Esophagus (tissue), 2 donors: ENCODE results near the gene TMEM8B. TPM values are rescaled to one million over a fixed set of nuclear protein-coding genes. Genes with fewer than 3 reads are reported as not detected.

Experiments
- H3K27ac ChIP-seq, 2 donors: one replicate each; pipeline ENCODE4 v1.5.1; 2013; ENCODE audit warnings: low read depth in 2 of 2, mild to moderate bottlenecking in 2 of 2, inconsistent platforms in 1 of 2, low read length in 1 of 2, moderate library complexity in 1 of 2
- H3K27me3 ChIP-seq, 2 donors: one replicate each; pipeline ENCODE4 v1.6.1; 2013; ENCODE audit warnings: low read length in 2 of 2, control low read depth in 1 of 2, mild to moderate bottlenecking in 1 of 2; ENCODE audit not compliant: insufficient read depth in 2 of 2, control insufficient read depth in 1 of 2
- H3K36me3 ChIP-seq, 2 donors: one replicate each; pipeline ENCODE4 v1.6.1; 2013; ENCODE audit warnings: low read length in 1 of 2; ENCODE audit not compliant: control insufficient read depth in 2 of 2, insufficient read depth in 2 of 2
- H3K4me1 ChIP-seq, 2 donors: one replicate each; pipeline ENCODE4 v1.6.1; 2013; ENCODE audit warnings: low read length in 1 of 2; ENCODE audit not compliant: control insufficient read depth in 2 of 2, insufficient read depth in 2 of 2
- H3K4me3 ChIP-seq, 2 donors: one replicate each; pipeline ENCODE4 v1.5.1; 2013; ENCODE audit warnings: low read length in 2 of 2, mild to moderate bottlenecking in 2 of 2, low read depth in 1 of 2, moderate library complexity in 1 of 2
- H3K9me3 ChIP-seq, 2 donors: one replicate each; pipeline ENCODE4 v1.6.1; 2013; ENCODE audit warnings: mild to moderate bottlenecking in 2 of 2, low read depth in 1 of 2, low read length in 1 of 2, moderate library complexity in 1 of 2; ENCODE audit not compliant: control insufficient read depth in 2 of 2, insufficient read depth in 1 of 2
- WGBS, 2 donors: extraction: QIAGEN DNeasy Blood & Tissue Kit; methylation state at CpG; one replicate each; pipeline ENCODE4 v1.1.7; 2013; 5-methylcytosine and 5-hydroxymethylcytosine counted together
- polyA plus RNA-seq, 2 donors: library from polyadenylated mRNA; stranded (reverse); fragments of 200-250 nt; gene quantifications; one replicate each; pipeline ENCODE4 v1.2.3, GENCODE V29; 2013
- donor health status: healthy with polysubstance abuse.
- donor health status: Bipolar disorder and iron deficiency.

The TMEM8B gene
- polyA plus RNA-seq, 2 donors: 2.2 to 3.0 TPM

GRCh38 chr9:35792826-35793225, 36.2 kb upstream of the TMEM8B start:
- Histone ChIP-seq H3K4me3 (no peak overlapping the region), H3K4me1 (no peaks in the 10 kb centered on the region), H3K27me3 (no peaks in the 10 kb centered on the region), H3K36me3 (no peaks in the 10 kb centered on the region), H3K9me3 (no peaks in the 10 kb centered on the region), H3K27ac (no peak overlapping the region)
- WGBS, 2 donors: 91 to 95% methylated on average over 14 of the region's 14 CpGs

DNA sequence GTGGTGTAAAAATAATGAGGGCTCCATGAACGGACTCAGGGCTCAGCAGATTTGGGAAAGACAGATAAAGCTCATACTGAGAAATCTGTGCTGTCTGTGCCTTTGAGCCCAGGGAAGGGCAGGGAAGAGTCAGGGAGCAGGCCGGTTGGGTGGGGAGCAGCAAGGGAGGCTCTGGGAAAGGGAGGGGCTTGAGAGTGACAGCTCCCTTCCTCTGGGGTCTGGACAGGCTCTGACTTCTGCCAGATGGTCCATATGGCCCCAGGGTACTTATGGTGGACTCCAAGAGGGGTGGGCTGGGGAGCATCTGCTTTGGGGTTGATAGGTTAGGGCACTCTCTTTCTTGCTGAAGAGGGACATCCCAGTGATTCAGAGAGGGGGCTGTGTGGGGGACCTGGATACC, 35.6 kb upstream of the TMEM8B start:
- Histone ChIP-seq H3K9me3 (no peaks in the 10 kb centered on the region), H3K4me3 (no peak overlapping the region), H3K27me3 (no peaks in the 10 kb centered on the region), H3K4me1 (no peaks in the 10 kb centered on the region), H3K36me3 (no peaks in the 10 kb centered on the region), H3K27ac (no peak overlapping the region)
- WGBS, 2 donors: 65 to 82% methylated on average over 2 of the region's 2 CpGs

DNA sequence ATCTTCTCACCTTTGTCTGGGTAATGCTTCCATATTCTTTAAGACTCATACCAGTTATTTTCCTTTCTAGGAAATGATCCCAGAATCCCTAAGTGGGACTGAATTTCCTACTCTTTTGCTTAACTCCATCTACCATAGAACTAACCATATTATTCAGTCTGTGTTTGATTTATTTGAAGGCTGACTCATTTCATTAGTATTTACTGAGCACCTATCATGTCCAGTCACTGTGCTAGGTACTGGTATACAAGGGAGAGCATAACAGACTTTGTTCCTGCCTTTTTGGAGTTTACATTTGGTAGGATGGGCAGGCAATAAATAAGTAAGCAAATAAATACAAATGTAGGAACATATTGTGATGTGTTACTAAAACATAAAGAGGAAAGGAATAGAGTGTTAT, 33.3 kb upstream of the TMEM8B start:
- no peaks in the 10 kb centered on the region for H3K27me3 ChIP-seq
- H3K27ac ChIP-seq: no peak overlapping the region
- H3K36me3 ChIP-seq: peaks cover 0 to under 1% of the 10 kb centered on the region in 2 donors
- no peaks in the 10 kb centered on the region for H3K9me3 ChIP-seq
- H3K4me1 ChIP-seq: no peaks in the 10 kb centered on the region
- no peak overlapping the region for H3K4me3 ChIP-seq

GRCh38 chr9:35797311-35798109, 31.5 kb upstream of the TMEM8B start:
- Histone ChIP-seq H3K27me3 (no peaks in the 10 kb centered on the region), H3K4me1 (no peaks in the 10 kb centered on the region), H3K36me3 (peaks cover 0 to 3% of the 10 kb centered on the region in 2 donors), H3K4me3 (no peak overlapping the region), H3K9me3 (no peaks in the 10 kb centered on the region), H3K27ac (no peak overlapping the region)
- 83 to 85% methylated on average over 6 of the region's 6 CpGs for WGBS, 2 donors

DNA sequence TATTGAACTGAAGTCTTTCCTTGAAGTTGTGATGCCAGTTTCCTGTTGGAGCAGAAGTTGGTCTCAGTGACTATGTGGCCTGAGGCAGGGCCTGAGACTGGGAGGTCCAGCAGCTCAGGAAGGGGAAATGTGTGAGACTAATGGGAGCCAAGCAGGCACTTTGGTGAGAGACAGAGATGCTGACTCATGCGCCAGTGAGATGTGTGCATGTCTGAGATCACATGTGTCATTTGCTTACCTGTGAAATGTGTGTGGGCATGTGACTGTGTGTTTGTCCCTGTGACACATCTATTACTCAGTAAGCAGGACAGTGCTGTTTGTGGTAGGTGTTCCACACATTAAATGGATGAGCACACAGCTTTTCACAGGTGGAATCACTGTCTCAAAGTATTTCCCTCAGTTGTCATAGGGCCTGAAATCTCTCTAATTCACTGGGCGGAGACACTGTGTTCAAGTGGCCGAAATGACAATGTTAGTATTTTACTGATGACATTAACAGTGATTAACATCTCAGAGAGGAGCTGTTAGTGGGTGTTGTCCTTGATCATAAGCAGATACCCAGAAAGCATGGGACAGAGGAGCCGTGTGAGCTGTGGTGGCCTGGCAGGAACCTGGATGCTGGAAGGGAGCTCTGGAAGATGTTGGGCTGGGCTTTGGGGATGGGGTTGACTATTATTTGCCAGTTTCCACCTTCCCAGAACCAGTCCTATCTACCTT, 30.2 kb upstream of the TMEM8B start:
- no peak overlapping the region for H3K4me3 ChIP-seq
- H3K4me1 ChIP-seq: no peaks in the 10 kb centered on the region
- whole genome bisulfite sequencing, 2 donors: 85 to 92% methylated on average over 4 of the region's 4 CpGs
- H3K36me3 ChIP-seq: peaks cover 0 to 3% of the 10 kb centered on the region in 2 donors
- H3K27me3 ChIP-seq: no peaks in the 10 kb centered on the region
- H3K27ac ChIP-seq: peak overlapping the region in 1 of 2 donors; percentile 30
- no peaks in the 10 kb centered on the region for H3K9me3 ChIP-seq

DNA sequence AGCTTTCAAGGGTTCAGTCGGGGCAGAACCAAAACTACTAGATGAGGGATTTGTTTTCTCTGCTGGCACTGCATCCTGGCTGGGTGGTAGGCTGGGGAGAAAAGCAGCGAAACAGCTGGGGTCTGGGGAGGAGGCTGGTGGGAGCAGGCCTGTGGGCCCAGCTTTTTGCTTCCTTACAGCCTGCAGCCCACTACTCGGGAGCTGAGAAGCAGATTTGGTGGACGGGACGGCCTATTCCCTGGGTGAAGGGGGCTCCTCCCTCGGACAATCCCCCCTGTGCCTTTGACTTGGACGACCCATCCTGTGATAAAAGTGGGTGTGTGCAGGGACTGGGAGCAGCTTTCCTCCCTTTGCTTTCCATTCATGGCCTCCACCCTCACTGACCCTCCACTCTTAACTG, 28.5 kb upstream of the TMEM8B start:
- no peak overlapping the region for H3K27ac ChIP-seq
- 85 to 89% methylated on average over 7 of the region's 7 CpGs for WGBS, 2 donors
- no peaks in the 10 kb centered on the region for H3K4me1 ChIP-seq
- peaks cover 0 to 3% of the 10 kb centered on the region in 2 donors for H3K36me3 ChIP-seq
- no peaks in the 10 kb centered on the region for H3K9me3 ChIP-seq
- no peak overlapping the region for H3K4me3 ChIP-seq
- H3K27me3 ChIP-seq: no peaks in the 10 kb centered on the region

DNA sequence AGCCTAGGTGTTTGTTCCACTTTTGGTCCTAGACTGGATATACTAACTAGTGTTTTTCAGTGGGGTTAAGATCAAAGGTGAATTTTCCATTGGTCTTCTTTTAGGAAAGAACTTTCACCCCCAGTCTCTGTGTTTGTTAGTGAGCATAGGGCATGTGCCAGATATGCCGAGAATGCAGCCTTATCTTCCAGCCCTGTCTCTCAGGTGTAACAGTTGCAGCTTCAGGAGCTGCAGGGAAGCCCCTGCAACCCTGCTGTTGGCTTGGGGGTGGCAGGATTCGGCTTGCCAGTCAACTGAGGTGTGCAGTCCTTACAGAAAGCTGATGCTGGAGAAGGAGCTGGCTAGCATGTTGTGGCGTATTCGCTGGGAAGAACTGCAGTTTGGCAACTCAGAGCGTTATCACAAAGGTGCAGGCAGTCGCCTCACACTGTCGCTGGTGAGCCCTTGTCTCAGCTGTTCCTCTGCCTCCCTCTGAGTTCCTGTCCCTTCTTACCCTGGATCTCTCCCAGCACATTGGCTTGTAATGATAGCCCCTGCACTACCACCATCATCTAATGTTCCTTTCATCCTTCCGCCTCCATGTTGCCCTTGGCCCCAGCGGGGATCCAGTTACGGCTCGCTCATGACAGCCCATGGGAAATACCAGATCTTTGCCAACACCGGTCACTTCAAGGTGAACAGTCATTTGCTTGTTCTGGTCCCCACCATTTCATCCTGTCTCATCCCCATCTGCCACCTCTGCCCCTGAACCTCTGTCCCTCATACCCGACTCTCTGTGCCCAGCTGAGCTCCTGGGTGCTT, 27.5 kb upstream of the TMEM8B start:
- Histone ChIP-seq H3K27ac (no peak overlapping the region), H3K4me3 (no peak overlapping the region), H3K36me3 (peaks cover 0 to 7% of the 10 kb centered on the region in 2 donors), H3K4me1 (no peaks in the 10 kb centered on the region), H3K27me3 (no peaks in the 10 kb centered on the region), H3K9me3 (no peaks in the 10 kb centered on the region)
- WGBS, 2 donors: 88 to 90% methylated on average over 13 of the region's 13 CpGs

DNA sequence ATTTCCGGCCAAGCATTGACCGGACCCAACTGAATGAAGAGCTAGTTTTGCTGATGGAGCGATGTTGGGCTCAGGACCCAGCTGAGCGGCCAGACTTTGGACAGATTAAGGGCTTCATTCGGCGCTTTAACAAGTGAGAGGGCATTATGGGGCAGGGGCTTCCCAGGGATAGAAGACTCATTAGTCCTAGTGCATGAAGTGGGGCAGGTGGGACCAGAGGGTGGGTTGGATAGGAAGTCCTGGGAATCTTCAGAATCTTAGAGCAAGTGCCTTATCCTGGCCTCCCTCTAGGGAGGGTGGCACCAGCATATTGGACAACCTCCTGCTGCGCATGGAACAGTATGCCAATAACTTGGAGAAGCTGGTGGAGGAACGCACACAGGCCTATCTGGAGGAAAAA, 22.9 kb upstream of the TMEM8B start:
- Histone ChIP-seq H3K27me3 (no peaks in the 10 kb centered on the region), H3K9me3 (no peaks in the 10 kb centered on the region), H3K27ac (no peak overlapping the region), H3K4me3 (no peak overlapping the region), H3K4me1 (no peaks in the 10 kb centered on the region), H3K36me3 (peaks cover 3 to 4% of the 10 kb centered on the region in 2 donors)
- WGBS, 2 donors: 97 to 98% methylated on average over 8 of the region's 8 CpGs

DNA sequence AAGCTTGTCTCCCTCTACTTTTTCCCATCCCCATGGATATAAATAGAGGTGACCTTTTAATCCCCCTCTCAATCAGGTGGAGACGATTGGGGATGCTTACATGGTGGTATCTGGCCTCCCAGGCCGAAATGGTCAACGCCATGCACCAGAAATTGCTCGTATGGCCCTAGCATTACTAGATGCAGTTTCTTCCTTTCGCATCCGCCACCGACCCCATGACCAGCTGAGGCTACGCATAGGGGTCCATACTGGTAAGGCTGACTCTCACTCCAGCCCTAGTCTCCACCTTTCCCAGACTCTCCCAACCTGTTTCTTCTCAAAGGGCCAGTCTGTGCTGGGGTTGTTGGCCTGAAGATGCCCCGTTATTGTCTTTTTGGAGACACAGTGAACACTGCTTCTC, 20.6 kb upstream of the TMEM8B start:
- H3K36me3 ChIP-seq: peaks cover 3 to 4% of the 10 kb centered on the region in 2 donors
- H3K4me3 ChIP-seq: no peak overlapping the region
- no peaks in the 10 kb centered on the region for H3K27me3 ChIP-seq
- no peak overlapping the region for H3K27ac ChIP-seq
- peaks cover 0 to 3% of the 10 kb centered on the region in 2 donors for H3K4me1 ChIP-seq
- 89 to 92% methylated on average over 9 of the region's 9 CpGs for WGBS, 2 donors
- no peaks in the 10 kb centered on the region for H3K9me3 ChIP-seq
